Subcutaneous adipose tissue (tissue), 4 donors: ENCODE results near the gene KERA. TPM values are rescaled to one million over a fixed set of nuclear protein-coding genes. Genes with fewer than 3 reads are reported as not detected.

Experiments
- total RNA-seq, 4 donors: library from RNA; depleted of rRNA; stranded (reverse); fragments of >200 nt; gene quantifications; one replicate each; pipeline ENCODE4 v1.1.0, GENCODE V29; 2016
- TF ChIP-seq, protein P1 (sequence below): fragments of 450-650 bp; IDR thresholded peaks from one replicate; pipeline ENCODE4 v1.5.1; 2016; ENCODE audit warnings: low read depth, mild to moderate bottlenecking, control low read depth, antibody characterized with exemption, moderate library complexity

KERA gene
- total RNA-seq, 4 donors from 2014 or later: not detected

- TF ChIP-seq, protein P1, sequence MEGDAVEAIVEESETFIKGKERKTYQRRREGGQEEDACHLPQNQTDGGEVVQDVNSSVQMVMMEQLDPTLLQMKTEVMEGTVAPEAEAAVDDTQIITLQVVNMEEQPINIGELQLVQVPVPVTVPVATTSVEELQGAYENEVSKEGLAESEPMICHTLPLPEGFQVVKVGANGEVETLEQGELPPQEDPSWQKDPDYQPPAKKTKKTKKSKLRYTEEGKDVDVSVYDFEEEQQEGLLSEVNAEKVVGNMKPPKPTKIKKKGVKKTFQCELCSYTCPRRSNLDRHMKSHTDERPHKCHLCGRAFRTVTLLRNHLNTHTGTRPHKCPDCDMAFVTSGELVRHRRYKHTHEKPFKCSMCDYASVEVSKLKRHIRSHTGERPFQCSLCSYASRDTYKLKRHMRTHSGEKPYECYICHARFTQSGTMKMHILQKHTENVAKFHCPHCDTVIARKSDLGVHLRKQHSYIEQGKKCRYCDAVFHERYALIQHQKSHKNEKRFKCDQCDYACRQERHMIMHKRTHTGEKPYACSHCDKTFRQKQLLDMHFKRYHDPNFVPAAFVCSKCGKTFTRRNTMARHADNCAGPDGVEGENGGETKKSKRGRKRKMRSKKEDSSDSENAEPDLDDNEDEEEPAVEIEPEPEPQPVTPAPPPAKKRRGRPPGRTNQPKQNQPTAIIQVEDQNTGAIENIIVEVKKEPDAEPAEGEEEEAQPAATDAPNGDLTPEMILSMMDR: no peak
Observed at GRCh38 chr12:91072931-91073330, 15.1 kb upstream of the KERA start.

GRCh38 chr12:91070936-91071335 is 13.1 kb upstream of the KERA start:
- TF ChIP-seq, protein P1: no peak

GRCh38 chr12:91065396-91065795 is 7.6 kb upstream of the KERA start:
- TF ChIP-seq, protein P1: no peak

DNA sequence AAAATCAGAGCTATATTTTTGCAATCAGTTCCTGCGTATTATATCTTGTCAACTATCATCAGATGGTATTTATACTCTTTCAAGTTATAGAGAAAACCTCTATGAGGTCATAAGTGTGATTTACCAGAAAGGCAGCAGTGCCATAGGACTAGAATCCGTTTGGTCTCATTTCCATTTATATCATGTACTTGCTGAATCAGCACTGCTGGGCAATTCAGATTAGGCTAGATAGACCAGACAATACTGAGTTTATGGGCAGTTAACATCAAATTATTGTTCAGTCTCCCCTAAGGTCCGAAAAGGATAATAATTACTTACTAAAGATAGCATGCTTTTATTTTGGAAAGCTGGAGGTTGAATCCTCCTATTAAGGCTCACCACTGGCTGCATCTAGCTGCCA is 6.8 kb upstream of the KERA start:
- TF ChIP-seq, protein P1: no peak

GRCh38 chr12:91061091-91061490 is 3.3 kb upstream of the KERA start:
- TF ChIP-seq, protein P1: no peak

- TF ChIP-seq, protein P1: no peak
Observed at GRCh38 chr12:91059211-91059610, 1.4 kb upstream of the KERA start.

DNA sequence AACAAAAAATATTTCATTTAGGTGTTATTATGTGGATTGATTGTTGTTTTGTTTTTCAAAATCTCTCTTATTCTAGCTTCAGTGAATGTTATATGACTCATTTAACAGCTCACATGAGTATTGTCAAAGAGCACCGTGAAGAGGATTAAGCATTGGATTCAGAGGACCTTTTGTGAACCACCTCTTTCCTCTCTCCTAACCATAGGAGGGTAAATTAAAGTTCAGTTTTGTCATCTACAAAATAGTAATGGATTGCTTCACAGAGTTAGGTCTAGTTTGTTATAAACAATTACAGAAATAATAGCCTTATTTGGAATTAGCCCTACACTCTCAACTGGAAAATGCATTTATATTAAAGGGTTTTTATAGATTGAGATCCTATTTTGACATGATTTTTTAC is 962 bp upstream of the KERA start:
- TF ChIP-seq, protein P1: no peak
